ENCODE measurements around the gene FNDC3B.

FNDC3B gene

DNA sequence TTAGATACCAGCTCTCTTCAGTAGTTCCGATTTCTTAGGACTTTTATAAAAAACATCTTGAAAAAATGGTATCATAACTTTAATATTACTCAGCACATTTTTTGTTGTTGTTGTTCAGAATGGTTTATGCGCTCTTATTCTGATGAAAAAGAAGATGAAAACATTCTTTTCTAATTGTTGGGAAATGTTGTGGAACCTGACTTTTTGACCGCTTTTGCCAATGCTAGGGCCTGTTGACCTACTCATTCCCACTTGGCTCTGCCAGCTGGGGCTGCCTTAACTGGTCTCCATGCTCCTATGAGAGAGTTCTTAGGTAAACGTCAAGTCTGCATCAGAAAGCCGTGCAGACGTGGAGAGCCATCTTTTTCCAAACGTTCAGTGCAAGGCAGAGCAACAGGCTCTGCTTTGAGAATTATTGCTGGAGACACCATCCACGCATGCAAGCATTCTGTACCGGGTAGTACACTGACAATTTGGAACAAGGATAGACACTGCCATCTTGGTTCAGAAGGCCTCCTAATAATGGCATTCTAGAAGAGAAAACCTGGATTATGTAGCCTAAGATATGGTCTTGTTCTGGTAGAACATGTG lies 232.1 kb downstream of the FNDC3B start:
- Histone ChIP-seq H3K79me2 (ENCODE audit: insufficient read depth, low read length) (no peaks in the 10 kb centered on the region), H3K27me3 (ENCODE audit: low read length) (no peaks in the 10 kb centered on the region), H3F3A (ENCODE audit: insufficient read depth) (no peaks in the 10 kb centered on the region), H3K4me2 (ENCODE audit: low read depth, low read length, poor library complexity, severe bottlenecking) (no peak overlapping the region), H3K9me2 (replicated peaks; ENCODE audit: insufficient read depth, low read length) (no peaks in the 10 kb centered on the region), H3K4me3 (ENCODE audit: insufficient read depth, low read length, poor library complexity, severe bottlenecking) (no peak overlapping the region), H3K36me3 (ENCODE audit: low read length) (no peaks in the 10 kb centered on the region), H2AFZ (ENCODE audit: low read depth, low read length, severe bottlenecking) (no peak overlapping the region), H3K9ac (ENCODE audit: low read length) (no peak overlapping the region), H3K9me3 (ENCODE audit: insufficient read depth, low read length) (no peaks in the 10 kb centered on the region), H4K20me1 (ENCODE audit: low read depth, low read length) (no peaks in the 10 kb centered on the region), H3K27ac (ENCODE audit: low read depth, low read length) (no peak overlapping the region)
- TF ChIP-seq, protein P1, sequence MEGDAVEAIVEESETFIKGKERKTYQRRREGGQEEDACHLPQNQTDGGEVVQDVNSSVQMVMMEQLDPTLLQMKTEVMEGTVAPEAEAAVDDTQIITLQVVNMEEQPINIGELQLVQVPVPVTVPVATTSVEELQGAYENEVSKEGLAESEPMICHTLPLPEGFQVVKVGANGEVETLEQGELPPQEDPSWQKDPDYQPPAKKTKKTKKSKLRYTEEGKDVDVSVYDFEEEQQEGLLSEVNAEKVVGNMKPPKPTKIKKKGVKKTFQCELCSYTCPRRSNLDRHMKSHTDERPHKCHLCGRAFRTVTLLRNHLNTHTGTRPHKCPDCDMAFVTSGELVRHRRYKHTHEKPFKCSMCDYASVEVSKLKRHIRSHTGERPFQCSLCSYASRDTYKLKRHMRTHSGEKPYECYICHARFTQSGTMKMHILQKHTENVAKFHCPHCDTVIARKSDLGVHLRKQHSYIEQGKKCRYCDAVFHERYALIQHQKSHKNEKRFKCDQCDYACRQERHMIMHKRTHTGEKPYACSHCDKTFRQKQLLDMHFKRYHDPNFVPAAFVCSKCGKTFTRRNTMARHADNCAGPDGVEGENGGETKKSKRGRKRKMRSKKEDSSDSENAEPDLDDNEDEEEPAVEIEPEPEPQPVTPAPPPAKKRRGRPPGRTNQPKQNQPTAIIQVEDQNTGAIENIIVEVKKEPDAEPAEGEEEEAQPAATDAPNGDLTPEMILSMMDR (IDR thresholded peaks at IDR 0.05; ENCODE audit: insufficient read depth, low read length, poor library complexity, severe bottlenecking), result no peak
- no peak for TF ChIP-seq EZH2phosphoT487 (conservative IDR thresholded peaks at IDR 0.05; ENCODE audit: low read length)

DNA sequence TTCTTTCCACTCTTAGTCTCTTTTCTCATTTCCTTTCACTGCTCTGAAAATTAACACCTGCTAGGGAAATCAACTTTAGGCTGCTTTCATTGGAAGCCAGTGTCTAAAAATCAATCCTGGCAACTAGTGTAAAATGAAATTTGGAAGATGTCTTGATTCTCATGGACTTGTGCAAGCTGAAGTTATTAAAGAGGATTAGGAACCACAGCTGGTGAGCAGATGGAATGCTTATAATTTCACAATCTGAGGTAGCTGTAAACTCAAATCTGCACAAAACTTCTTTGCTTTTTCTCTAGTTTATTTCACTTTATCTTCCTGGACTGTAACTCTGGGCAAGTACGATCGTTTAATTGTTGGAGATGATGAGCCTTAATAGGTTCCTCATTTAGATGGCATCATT lies 233.3 kb downstream of the FNDC3B start:
- Histone ChIP-seq H4K20me1 (ENCODE audit: low read depth, low read length) (no peaks in the 10 kb centered on the region), H3K79me2 (ENCODE audit: insufficient read depth, low read length) (no peaks in the 10 kb centered on the region), H3K4me2 (ENCODE audit: low read depth, low read length, poor library complexity, severe bottlenecking) (no peak overlapping the region), H3K9ac (ENCODE audit: low read length) (no peak overlapping the region), H2AFZ (ENCODE audit: low read depth, low read length, severe bottlenecking) (no peak overlapping the region), H3F3A (ENCODE audit: insufficient read depth) (no peaks in the 10 kb centered on the region), H3K9me2 (replicated peaks; ENCODE audit: insufficient read depth, low read length) (no peaks in the 10 kb centered on the region), H3K9me3 (ENCODE audit: insufficient read depth, low read length) (no peaks in the 10 kb centered on the region), H3K36me3 (ENCODE audit: low read length) (no peaks in the 10 kb centered on the region), H3K27ac (ENCODE audit: low read depth, low read length) (no peak overlapping the region), H3K4me3 (ENCODE audit: insufficient read depth, low read length, poor library complexity, severe bottlenecking) (no peak overlapping the region), H3K27me3 (ENCODE audit: low read length) (no peaks in the 10 kb centered on the region)
- no peak for TF ChIP-seq EZH2phosphoT487 (conservative IDR thresholded peaks at IDR 0.05; ENCODE audit: low read length)
- TF ChIP-seq, protein P1 (IDR thresholded peaks at IDR 0.05; ENCODE audit: insufficient read depth, low read length, poor library complexity, severe bottlenecking), result no peak

DNA sequence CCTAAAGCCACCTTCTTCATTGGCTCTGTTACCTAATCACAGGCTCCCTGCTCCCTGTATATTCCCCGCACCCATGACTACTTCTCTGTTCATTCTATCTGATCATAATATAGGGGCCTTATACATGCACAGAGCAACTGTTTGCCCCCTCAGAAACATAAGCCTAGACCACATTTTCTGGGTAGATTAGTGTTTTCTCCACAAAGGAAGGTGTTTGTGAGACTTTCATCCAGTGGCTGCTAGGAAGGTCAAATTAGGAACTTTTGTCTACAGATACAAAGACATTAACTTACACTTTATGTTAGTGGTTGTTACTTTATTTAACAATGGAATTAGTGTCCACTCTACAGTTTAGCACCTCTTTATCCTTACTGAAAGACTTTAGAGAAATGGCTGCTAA lies 234.0 kb downstream of the FNDC3B start:
- Histone ChIP-seq H3K36me3 (ENCODE audit: low read length) (no peaks in the 10 kb centered on the region), H3K9me3 (ENCODE audit: insufficient read depth, low read length) (no peaks in the 10 kb centered on the region), H2AFZ (ENCODE audit: low read depth, low read length, severe bottlenecking) (no peak overlapping the region), H4K20me1 (ENCODE audit: low read depth, low read length) (no peaks in the 10 kb centered on the region), H3K9me2 (replicated peaks; ENCODE audit: insufficient read depth, low read length) (no peaks in the 10 kb centered on the region), H3K79me2 (ENCODE audit: insufficient read depth, low read length) (no peaks in the 10 kb centered on the region), H3K4me2 (ENCODE audit: low read depth, low read length, poor library complexity, severe bottlenecking) (no peak overlapping the region), H3K4me3 (ENCODE audit: insufficient read depth, low read length, poor library complexity, severe bottlenecking) (no peak overlapping the region), H3K27ac (ENCODE audit: low read depth, low read length) (no peak overlapping the region), H3K9ac (ENCODE audit: low read length) (no peak overlapping the region), H3K27me3 (ENCODE audit: low read length) (no peaks in the 10 kb centered on the region), H3F3A (ENCODE audit: insufficient read depth) (no peaks in the 10 kb centered on the region)
- no peak for TF ChIP-seq EZH2phosphoT487 (conservative IDR thresholded peaks at IDR 0.05; ENCODE audit: low read length)
- TF ChIP-seq, protein P1 (IDR thresholded peaks at IDR 0.05; ENCODE audit: insufficient read depth, low read length, poor library complexity, severe bottlenecking), result no peak

Measured in SU-DHL-6 (cell line).